Cerebellar nuclear complex (tissue), 1 donor: ENCODE measurements around the gene TMEM125.

ENCODE experiments used
- DNase-seq, 2 experiments: peaks; one replicate each; lab custom pipeline; 2025; lab: John Stamatoyannopoulos, UW

TMEM125 gene

DNA sequence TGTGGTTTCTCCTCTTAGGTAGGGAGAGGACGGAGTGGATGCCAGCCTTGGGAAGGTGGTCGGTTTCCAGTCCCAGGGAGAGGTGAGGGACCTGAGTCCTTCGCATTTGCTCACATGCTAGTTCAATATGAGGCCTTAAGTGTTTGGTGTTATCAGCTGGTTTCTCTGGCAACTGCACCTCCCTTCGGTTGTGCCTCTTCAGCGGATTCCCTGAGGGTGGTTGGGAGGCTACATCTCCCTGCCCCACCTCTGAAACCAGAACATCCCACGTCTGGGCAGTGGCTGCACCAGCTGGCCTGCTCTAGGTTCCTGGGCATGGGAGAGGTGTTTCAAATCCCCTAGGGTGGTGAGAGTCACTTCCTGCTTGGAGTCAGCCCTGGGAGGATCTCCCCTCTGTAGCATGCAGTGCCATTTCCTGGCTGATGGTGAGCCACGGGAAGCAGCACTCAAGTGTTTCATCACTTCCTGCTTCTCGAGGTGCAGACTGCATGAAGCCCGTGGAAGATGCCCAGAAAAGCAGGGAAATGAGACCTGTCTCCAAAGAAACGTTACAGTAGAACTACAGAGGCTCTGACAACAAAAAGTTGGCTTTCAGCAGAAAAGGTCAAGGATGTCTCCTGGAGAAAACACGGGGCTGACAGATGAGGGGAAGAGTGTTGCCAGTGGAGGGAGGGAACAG, 4.5 kb downstream of the TMEM125 start:
- DNase-seq, result no peak

DNA sequence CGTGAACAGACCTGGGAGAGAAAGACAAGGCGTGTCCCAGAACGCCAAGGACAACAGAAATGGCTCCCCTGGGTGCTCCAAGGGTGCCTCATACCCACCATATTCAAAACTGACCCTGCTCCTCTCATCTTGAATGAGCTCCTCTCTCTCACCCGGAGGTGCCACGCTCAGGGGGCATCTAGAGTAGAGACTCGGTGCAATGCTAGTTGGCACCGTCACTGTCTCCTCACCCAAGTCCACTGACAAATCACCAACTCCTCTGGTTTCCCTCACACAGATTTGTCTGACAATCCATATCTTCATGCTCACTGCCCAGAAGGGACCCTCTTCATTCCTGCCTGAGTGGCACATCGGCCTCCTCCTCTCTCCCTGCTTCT, 5.0 kb downstream of the TMEM125 start:
- DNase-seq, result no peak

DNA sequence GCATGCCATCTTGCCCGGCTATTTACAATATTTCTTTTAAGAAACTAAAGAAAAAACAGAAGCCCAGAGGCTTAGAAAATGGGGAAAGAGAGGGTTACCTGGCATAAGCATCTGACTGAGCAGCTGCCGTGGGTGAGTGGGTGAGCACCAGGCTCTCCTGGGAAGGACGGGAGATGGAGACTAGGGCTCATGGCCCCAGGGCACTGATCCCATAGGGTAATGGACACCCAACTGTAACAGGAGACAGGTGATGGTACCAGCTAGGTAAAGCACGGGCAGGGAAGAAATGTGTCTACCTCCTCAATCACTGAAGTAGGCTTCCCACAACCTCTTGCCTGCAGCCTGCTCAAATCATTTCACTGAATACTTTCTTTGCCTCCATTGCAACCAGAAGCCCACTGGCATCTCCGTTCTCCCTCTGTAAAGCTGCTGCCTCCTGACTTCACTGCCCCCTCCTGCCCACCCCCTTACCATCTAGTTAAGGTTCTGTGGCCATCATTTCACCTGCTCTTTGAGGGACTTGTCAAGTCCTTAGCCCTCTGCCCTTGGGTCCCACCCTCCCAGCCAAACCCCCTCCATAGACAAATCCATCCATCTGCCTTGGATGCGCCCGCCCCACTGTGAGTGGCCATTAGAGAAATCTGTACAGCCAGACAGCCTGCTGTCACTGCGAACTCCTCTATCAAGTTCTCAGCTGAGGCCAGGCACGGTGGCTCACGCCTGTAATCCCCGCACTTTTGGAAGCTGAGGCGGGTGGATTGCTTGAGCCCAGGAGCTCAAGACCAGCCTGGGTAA, 6.2 kb downstream of the TMEM125 start:
- no peak for DNase-seq

DNA sequence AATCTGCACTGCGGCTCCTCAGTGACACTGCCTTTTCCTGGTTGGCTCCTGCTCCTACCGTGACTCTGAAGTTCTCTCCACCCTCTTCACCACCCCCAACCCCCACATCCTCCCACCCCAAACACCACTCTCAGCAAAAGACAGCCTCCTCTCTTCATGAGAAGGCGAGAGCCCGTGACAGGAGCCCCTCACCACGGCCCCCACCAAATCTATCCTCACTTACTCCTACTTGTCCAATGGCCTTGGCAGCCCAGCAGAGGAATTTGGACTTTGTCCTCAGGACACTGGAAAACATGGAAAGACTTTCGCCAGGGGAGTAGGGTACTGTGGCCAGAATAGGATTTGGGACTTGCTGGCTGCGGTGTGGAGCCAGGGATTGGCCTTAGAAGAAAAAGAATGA, 6.9 kb downstream of the TMEM125 start:
- DNase-seq, result no peak

DNA sequence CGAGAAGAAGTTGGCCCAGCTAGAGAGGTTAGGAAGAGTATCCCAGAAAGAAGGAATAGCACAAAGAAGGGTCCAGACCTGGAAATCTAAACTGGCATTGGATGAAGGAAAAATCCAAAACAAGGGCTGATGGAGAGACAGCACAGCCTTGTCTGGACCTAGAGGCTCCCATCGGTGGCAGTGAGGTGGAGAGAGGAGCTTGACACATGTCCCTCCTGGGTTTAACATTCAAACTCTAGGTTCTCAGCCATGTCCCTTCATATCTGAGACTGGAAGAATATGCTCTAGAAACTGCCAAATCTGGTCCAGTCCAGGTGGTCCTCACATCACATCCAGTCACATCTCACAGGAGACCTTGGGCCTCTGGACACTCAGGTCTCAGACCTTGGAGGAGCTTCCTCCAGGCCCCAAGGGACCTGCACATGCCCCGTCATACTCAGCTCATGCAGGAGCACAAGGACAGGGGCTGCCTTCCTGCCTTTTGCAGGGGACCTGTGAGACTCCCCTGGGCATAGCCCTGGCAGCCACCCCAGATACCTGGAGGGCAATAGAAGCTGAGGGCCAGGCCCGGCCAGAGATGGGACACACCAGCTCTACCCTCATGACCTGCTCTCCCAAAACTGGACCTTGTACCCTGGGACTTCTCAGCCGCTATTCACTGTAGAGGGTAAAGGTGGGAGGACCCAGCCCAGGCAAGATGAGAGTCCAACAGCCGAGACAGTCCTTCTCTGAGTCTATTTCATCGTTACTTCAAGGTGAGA, 7.5 kb downstream of the TMEM125 start:
- DNase-seq, result no peak

DNA sequence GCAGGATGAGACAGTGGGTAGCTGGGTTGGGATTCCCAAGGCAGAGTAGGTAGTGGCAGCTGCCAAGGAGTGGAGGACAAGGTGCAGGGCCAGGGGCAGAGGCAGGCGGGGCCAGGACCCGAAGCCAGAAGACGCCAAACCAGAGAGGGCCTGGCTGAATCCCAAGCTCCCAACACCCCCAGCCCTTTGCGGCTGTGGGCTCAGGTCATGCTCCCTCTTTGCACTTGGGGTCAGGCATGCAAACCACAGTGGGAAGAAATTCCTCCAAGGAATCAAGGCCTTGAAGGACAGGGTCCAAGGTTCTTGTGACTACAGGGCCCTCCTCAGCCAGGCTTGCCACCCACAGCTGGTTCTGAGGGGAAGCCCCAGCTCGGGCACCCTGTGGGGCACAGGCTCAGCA, 9.4 kb downstream of the TMEM125 start:
- no peak for DNase-seq

DNA sequence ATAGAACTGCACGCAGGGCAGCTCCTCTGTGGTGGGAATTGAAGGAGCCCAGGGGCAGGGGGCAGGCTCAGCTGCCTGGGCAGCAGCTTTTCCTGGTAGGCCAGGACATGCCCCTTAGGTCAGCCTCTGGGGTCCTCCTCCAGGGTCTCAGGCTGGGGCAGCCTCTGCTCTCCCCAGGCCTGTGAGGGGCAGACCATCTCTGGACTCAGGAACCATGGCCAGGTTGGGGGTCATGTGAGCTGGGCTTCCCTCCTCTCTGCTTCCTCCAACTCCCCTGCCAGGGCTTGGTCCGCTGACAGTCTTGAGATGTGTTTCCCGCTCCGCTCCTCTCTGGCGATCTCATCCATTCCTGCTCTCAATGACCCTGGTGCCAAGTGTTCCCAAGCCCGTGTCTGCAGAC, 9.9 kb downstream of the TMEM125 start:
- DNase-seq, result no peak

DNA sequence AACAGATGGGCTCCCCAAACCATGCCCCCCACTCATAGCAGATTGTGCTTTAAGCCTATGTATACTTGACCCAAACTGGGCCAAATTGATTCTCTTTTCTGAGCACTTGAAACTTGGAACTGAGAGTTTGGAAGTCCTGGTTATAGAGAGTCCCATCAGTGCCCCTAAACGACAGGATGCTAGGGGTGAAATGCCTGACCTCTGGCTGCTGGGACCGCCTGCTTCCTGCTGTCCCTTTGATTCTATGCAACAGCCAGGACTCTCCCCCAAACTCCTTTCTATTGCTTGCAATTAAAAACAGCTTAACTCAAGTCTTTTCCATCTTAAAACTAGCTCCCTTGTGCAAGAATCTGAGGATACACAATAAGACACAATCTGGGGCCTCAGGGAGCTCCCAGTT, 10.9 kb downstream of the TMEM125 start:
- DNase-seq, result no peak

DNA sequence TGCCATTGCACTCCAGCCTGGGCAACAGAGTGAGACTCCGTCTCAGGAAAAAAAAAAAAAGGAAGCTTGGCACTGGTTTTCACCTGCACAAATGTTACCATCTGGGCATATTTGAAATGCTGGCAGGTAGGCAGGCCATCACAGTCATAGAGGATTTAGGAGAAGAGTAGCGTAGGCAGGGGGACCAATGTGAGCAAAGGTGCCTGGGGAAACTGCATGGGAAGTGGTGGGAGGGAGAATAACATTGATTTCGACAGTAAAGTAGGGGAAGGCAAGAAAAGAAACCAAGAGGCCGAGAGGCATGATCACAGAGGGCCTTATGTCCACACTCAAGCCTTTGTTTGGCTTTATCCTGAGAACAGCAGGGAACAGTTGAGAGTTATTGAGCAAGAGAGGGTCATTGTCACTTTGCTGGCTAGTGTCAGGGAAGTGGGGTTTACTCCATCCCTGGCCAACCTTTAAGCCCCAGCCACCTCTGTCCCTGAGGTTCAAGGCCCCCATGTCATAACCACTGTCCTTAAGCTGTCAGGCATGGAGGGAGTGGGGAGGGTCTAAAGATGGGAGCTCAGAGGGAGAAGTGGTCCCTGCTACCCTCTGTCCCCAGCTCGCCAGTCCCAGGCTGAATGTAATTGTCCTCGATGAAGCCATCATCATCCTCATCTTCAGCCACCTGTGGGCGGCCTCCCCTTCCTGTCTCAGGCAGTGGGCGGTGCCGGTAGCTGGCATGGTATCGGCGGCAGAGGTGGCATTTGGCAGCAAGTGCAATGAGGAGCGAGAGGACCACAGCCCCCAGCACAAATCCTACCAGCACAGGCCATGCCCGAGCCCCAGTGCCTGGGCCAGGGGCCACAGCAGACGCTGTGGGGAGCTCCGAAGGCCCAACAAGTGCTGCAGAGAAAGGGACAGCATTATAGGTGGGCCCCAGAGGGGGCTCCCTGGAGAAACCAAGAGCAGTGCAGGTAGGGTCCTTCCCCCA, 12.7 kb downstream of the TMEM125 start:
- no peak for DNase-seq

DNA sequence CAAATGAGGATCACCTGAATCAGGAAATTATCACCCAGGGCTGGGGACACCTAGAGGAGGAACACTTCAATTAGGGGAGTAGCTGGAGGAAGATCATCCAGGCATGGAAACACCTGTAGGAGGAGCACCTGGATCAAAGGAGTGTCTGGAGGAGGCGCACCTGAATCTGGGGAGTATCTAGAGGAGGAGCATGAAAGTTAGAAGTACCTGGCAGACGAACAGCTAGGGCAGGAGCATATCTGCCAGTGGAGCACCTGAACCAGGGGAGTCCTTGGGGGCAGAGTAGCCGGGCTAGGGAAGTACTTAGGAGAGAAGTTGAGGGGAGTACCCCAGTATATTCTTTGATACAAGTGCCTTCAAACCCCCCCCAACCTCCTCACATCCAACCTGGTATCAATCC, 14.3 kb downstream of the TMEM125 start:
- no peak for DNase-seq

DNA sequence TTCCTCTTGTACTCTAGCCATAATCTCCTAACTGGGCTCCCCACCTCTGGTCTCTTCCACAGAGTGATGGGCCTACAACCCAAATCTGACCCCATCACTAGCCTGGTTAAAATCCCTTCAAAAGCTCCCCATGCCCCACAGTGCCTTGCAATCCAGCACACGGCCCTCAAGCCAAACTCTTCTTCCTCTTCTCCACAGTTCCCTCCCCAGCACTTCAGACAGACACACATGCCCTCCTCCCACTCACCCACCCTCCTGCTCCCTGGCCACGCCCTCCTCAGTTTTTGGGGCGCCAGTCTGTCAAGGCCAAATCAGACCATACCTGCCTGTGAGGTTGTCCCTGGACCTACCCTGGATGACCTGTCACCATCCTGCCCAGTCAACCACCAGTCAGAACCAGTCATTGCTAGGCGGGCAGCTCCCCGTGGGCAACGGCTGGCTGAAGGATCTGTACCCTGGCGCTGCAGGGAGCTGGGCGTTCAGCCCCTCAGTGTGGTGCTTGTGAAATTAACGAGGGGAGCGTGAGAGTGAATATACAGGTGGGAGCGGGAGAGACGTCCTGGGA, 14.8 kb downstream of the TMEM125 start:
- no peak for DNase-seq

DNA sequence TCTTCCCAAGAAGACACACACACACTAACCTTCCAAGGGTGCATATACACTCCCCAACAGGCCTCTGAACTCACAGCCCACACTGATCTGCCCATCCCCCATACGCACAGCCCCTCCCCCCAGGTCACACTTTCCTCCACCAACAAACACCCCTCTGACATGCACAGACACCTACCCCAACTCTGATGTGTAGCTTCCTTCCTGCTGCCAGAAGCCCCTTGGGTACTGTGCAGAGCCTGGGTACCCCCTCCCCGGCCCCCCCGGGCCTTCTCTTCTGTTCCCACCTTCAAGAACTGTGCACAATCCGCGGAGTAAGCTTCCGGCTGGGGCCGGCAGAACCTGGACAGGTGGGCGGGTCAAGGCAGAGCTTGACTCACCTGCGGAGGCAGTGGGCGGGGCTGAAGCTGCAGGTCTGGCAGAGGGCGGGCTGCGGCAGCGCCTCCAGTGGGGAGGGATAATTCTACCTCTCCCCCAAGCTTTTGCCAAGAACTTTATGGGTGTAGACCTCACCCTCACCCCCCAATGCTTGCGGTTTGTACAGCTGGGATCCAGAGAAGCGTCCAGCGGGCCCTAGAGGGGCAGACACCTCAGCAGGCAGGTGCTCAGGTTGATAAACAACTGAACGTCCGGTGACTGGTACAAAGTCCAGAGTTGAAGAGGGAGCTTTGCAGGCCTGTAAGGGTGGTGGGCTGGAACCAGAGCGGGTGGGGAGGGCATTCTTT, 15.6 kb downstream of the TMEM125 start, which contains the start of gene C1orf210:
C1orf210 (minus strand) TSS at position 313 of the 722 bp plus-strand sequence. CDS start 2,311 bp downstream, outside the sequence.
- DNase-seq, result no peak

DNA sequence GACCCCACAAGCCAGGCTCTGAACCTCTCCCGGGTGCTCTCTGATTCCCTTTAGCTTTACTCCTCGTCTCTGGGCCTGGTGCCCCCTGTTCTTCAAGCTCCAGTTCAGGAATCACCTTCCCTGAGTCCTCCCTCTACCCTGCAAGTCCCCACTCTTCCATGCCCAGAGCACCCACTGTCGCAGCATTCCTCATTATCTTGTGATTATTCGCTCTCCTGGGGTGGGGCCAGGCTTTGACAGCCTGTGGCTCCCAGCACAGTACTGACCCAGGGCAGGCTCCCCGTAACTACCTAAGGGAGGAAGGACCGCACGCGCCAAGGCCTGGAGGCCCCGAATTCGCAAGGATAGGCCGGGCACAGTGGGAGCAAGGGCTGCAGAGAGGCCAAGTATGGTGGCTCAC, 16.3 kb downstream of the TMEM125 start:
- DNase-seq, result no peak

DNA sequence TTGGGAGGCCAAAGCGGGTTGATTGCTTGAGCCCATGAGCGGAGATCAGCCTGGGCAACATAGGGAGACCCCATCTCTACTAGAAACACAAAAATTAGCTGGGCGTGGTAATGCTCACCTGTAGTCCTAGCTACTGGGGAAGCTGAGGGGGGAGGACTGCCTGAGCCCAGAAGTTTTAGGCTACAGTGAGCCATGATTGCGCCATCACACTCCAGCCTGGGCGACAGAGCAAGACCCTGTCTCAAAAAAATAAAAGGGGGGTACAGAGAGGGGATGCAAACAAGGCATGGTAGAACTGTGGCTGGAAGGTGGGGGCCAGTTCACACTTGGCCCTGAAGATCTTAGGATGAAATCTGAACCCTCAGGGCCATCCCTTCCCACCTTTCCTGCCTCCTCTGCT, 16.8 kb downstream of the TMEM125 start:
- DNase-seq, result no peak

DNA sequence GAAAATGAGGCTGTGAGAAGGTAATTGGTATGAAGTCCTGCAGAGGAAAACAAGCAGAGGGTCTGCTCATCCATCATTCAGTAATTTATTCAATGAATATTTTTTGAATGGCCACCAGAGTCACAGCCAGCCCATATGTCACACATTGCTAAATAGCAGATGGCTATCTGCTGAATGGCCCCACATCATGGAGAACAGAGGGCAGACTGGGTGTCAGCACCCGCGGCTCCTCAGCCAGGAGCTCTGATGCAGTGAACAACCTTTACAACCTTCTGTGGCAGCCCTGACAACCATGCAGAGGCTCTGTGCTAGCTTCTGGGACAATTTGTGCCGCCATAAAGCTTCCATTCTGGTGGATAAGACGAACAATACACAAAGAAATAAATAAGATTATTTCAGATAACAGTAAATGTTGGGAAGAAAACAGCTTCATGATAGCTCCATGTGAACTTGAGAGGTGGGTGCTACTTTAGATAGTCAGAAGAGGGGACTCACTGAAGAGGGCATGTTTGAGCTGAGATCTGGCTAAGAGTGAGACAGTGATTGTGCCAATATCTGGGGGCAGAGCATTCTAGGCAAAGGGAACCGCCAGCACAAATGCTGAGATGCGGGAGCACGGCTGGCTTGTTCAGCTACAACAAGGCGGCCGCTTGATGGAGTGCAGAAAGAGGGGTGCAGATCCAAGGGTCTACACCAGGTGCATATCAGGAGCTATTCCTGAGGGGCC, 18.4 kb downstream of the TMEM125 start:
- DNase-seq, result peak in 1 of 2 experiments; percentile 26

DNA sequence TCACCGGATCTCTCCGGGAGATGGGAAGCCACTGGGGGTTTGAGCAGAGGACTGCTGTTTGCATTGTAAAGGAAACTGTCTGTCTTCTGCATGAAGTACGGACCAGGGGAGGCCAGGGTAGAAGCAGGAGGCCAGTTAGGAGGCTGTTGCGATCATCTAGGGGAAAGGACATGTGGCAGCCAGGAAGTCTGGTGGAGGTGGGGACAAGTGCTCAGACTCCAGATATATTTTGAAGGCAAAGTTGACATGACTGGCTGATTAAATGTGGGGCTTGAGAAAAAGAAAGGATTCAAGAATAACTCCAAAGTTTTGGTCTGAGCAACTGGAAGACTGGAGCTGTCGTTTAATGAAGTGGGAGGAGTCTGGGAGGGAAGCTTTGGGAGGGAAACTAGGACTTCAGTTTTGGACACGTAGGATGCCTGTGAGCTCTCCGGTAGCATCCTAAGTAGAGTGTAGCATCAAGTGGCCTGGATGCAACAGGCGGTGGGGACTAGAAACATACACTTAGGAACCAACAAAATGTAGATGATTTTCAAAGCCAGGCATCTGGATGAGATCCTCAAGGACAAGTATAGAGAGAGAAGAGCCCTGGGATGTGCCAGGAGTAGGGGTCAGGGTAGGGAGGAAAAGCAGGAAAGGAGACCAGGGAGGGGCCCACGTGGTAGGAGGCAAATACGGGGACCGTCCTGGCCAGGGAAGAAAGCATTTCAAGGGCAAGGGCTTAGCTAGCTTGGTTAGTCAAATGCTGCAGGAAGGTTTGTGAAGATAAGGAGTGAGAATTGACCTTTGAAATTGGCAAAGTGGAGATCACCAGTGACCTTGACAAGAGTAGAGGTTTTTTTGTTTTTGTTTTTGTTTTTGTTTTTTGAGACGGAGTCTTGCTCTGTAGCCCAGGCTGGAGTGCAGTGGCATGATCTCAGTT, 19.3 kb downstream of the TMEM125 start:
- no peak for DNase-seq

DNA sequence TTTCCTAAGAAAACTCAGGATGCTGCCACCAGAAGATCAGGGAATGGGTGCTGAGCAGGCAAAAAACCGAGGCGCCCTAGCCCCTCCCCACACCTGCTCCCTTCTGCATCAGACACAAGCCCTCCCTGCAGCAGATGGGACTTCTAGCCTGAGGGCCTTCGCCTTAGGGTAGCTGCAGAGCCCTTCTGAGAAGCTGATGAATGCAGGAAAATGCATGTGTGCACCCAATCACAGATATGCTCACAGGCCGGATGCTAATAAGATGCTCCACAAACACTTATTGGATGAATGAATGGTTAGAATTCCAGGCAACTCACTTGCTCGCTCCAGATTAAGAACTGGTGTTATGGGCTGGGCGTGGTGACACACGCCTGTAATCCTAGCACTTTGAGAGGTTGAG, 22.4 kb downstream of the TMEM125 start:
- DNase-seq, result no peak

DNA sequence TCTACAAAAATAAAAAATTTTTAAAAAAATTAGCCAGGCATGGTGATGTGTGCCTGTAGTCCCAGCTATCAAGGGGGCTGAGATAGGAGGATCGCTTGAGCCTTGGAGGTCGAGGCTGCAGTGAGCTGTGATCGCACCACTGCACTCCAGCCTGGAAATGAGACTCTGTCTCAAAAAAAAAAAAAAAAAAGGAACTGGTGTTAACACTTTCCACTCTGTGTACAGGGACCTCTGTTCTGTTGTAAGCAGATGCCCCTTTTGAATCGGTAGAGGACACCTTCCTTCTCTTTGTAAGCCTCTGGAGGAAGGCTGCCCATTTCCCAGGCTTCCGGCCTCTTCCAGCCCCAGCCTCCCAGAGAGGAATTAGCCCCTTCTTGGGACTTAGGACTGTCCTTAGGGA, 22.9 kb downstream of the TMEM125 start:
- no peak for DNase-seq

DNA sequence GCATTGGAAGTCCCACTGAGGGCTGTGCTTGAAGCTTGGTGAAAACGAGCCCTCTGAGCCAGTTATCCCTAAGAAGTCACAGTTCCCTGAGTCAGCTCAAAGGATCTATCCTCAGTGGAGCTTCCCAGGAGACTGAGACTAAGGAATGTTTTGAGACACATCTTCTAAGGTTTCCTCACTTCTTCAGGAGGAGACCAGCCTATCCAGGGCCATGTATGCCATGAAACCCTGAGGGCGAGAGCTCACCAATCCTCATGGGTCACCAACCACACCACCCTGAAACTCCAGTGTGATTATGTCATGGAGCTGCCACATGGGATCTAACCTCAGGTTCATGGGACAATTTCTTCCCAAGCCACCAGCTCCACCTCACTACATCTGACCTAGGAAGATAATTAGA, 23.4 kb downstream of the TMEM125 start:
- no peak for DNase-seq
